H9 (cell line): ENCODE results near the gene CARM1. TPM values are rescaled to one million over a fixed set of nuclear protein-coding genes. Genes with fewer than 3 reads are reported as not detected.

ENCODE experiments used
- DNase-seq: peaks from one replicate; pipeline ENCODE4 v3.0.0-alpha.2; 2017
- H2AFZ ChIP-seq: one replicate; pipeline ENCODE4 v1.6.1; 2013; ENCODE audit warnings: mild to moderate bottlenecking, low read length, control low read depth, moderate library complexity
- H2AK5ac ChIP-seq: 2 replicates; pipeline ENCODE4 v1.6.1; 2013; ENCODE audit warnings: low read length, control low read depth, mixed read lengths; ENCODE audit not compliant: insufficient read length
- H2BK120ac ChIP-seq: one replicate; pipeline ENCODE4 v1.6.1; 2013; ENCODE audit warnings: low read depth, mild to moderate bottlenecking, low read length, control low read depth, inconsistent platforms; ENCODE audit not compliant: poor library complexity, severe bottlenecking
- H2BK12ac ChIP-seq: 2 replicates; pipeline ENCODE4 v1.6.1; 2013; ENCODE audit warnings: low read length, control low read depth, mixed read lengths, low read depth; ENCODE audit not compliant: insufficient read length
- H2BK15ac ChIP-seq: 2 replicates; pipeline ENCODE4 v1.6.1; 2013; ENCODE audit warnings: low read depth, low read length, control low read depth
- H2BK20ac ChIP-seq: one replicate; pipeline ENCODE4 v1.6.1; 2013; ENCODE audit warnings: low read depth, mild to moderate bottlenecking, low read length, control low read depth, inconsistent platforms; ENCODE audit not compliant: poor library complexity, severe bottlenecking
- H2BK5ac ChIP-seq: 2 replicates; pipeline ENCODE4 v1.6.1; 2013; ENCODE audit warnings: low read length, control low read depth, mixed read lengths; ENCODE audit not compliant: insufficient read length
- H3K14ac ChIP-seq: 2 replicates; pipeline ENCODE4 v1.6.1; 2013; ENCODE audit warnings: low read length, control low read depth; ENCODE audit not compliant: insufficient read depth
- H3K18ac ChIP-seq: 2 replicates; pipeline ENCODE4 v1.6.1; 2013; ENCODE audit warnings: low read depth, mild to moderate bottlenecking, mixed read lengths, low read length, control low read depth; ENCODE audit not compliant: insufficient read length
- H3K23ac ChIP-seq: 2 replicates; pipeline ENCODE4 v1.6.1; 2013; ENCODE audit warnings: low read length, control low read depth, mixed read lengths, low read depth; ENCODE audit not compliant: insufficient read length
- H3K23me2 ChIP-seq: 2 replicates; pipeline ENCODE4 v1.6.1; 2013; ENCODE audit warnings: low read depth, mild to moderate bottlenecking, mixed read lengths, low read length, control low read depth; ENCODE audit not compliant: insufficient read length, poor library complexity, severe bottlenecking
- H3K27ac ChIP-seq: 2 replicates; pipeline ENCODE4 v1.5.1; 2013; ENCODE audit warnings: low read length, control low read depth, mixed read lengths, low read depth; ENCODE audit not compliant: insufficient read length
- H3K27me3 ChIP-seq: 2 replicates; pipeline ENCODE4 v1.6.1; 2013; ENCODE audit warnings: low read length, control low read depth, inconsistent platforms; ENCODE audit not compliant: insufficient read depth
- H3K4ac ChIP-seq: 2 replicates; pipeline ENCODE4 v1.6.1; 2013; ENCODE audit warnings: low read depth, mild to moderate bottlenecking, control low read depth, inconsistent platforms, low read length, moderate library complexity
- H3K4me1 ChIP-seq: 2 replicates; pipeline ENCODE4 v1.6.1; 2013; ENCODE audit warnings: low read length, control low read depth, inconsistent platforms; ENCODE audit not compliant: insufficient read depth
- H3K4me2 ChIP-seq: 2 replicates; pipeline ENCODE4 v1.6.1; 2013; ENCODE audit warnings: low read length, control low read depth, mixed read lengths; ENCODE audit not compliant: insufficient read length, insufficient read depth
- H3K56ac ChIP-seq: 2 replicates; pipeline ENCODE4 v1.6.1; 2013; ENCODE audit warnings: low read depth, mild to moderate bottlenecking, mixed read lengths, low read length, control low read depth; ENCODE audit not compliant: insufficient read length
- H3K79me1 ChIP-seq: 2 replicates; pipeline ENCODE4 v1.6.1; 2013; ENCODE audit warnings: low read depth, mild to moderate bottlenecking, moderate library complexity, low read length, control low read depth, inconsistent platforms; ENCODE audit not compliant: insufficient read depth, poor library complexity, severe bottlenecking
- H3K79me2 ChIP-seq: 2 replicates; pipeline ENCODE4 v1.6.1; 2013; ENCODE audit warnings: low read length, control low read depth, inconsistent platforms; ENCODE audit not compliant: insufficient read depth
- H3K9ac ChIP-seq: 2 replicates; pipeline ENCODE4 v1.6.1; 2013; ENCODE audit warnings: low read length, control low read depth, mixed read lengths; ENCODE audit not compliant: insufficient read length; ENCODE audit errors: extremely low read depth
- H3K9me3 ChIP-seq: one replicate; pipeline ENCODE4 v1.6.1; 2013; ENCODE audit warnings: low read depth, low read length, inconsistent platforms; ENCODE audit not compliant: control insufficient read depth
- H3T11ph ChIP-seq: one replicate; pipeline ENCODE4 v1.6.1; 2013; ENCODE audit warnings: mild to moderate bottlenecking, low read length, control low read depth, inconsistent platforms
- H4K20me1 ChIP-seq: one replicate; pipeline ENCODE4 v1.6.1; 2013; ENCODE audit not compliant: control insufficient read depth, insufficient read length, insufficient read depth
- H4K5ac ChIP-seq: 2 replicates; pipeline ENCODE4 v1.6.1; 2013; ENCODE audit warnings: low read depth, mild to moderate bottlenecking, mixed read lengths, low read length, control low read depth; ENCODE audit not compliant: insufficient read length
- H4K8ac ChIP-seq: replicated peaks from 2 replicates; pipeline ENCODE4 v1.6.1; 2013; ENCODE audit warnings: low read length, control low read depth, mixed read lengths, low read depth; ENCODE audit not compliant: insufficient read length
- H4K91ac ChIP-seq: 2 replicates; pipeline ENCODE4 v1.6.1; 2013; ENCODE audit warnings: low read depth, mild to moderate bottlenecking, moderate library complexity, mixed read lengths, low read length, control low read depth; ENCODE audit not compliant: insufficient read length
- H3K27ac Mint-ChIP-seq, 3 experiments: 2 replicates in 2 of 3; 3 replicates in 1 of 3; pipeline ENCODE4 v1.8.0; 2020 to 2021; ENCODE audit warnings: mixed read lengths in 3 of 3, mild to moderate bottlenecking in 1 of 3, moderate library complexity in 1 of 3
- H3K27me3 Mint-ChIP-seq: 2 replicates; pipeline ENCODE4 v1.8.0; 2021; ENCODE audit warnings: low read depth, mild to moderate bottlenecking, moderate library complexity, mixed read lengths
- H3K36me3 Mint-ChIP-seq, 3 experiments: 2 replicates in 2 of 3; 3 replicates in 1 of 3; pipeline ENCODE4 v1.8.0; 2020 to 2021; ENCODE audit warnings: low read depth in 3 of 3, mixed read lengths in 3 of 3; ENCODE audit not compliant: insufficient read depth in 1 of 3
- H3K4me1 Mint-ChIP-seq, 2 experiments: 2 replicates each; pipeline ENCODE4 v1.8.0; 2020; ENCODE audit warnings: mixed read lengths in 2 of 2
- H3K4me3 Mint-ChIP-seq, 2 experiments: 2 replicates in 1 of 2; 3 replicates in 1 of 2; pipeline ENCODE4 v1.8.0; 2020 to 2021; ENCODE audit warnings: mild to moderate bottlenecking in 2 of 2, mixed read lengths in 2 of 2, moderate library complexity in 1 of 2
- H3K9me3 Mint-ChIP-seq, 2 experiments: 2 replicates in 1 of 2; 3 replicates in 1 of 2; pipeline ENCODE4 v1.8.0; 2020; ENCODE audit warnings: mild to moderate bottlenecking in 2 of 2, mixed read lengths in 2 of 2, moderate library complexity in 1 of 2
- CTCF ChIP-seq: fragments of 200-600 bp; sonication (generic); conservative IDR thresholded peaks from 3 replicates; pipeline ENCODE4 v1.8.0; 2021; ENCODE audit warnings: antibody characterized with exemption, mild to moderate bottlenecking
- WGBS: extraction: QIAGEN DNeasy Blood & Tissue Kit; methylation state at CpG from one replicate; pipeline ENCODE4 v1.1.7; 2013; ENCODE audit warnings: missing lambda C conversion rate, low lambda C conversion rate, mixed read lengths; ENCODE audit not compliant: insufficient read length; ENCODE audit errors: extremely low coverage; 5-methylcytosine and 5-hydroxymethylcytosine counted together
- total RNA-seq: library from RNA; stranded (reverse); gene quantifications from 2 replicates; pipeline ENCODE4 v1.2.1, GENCODE V29; 2021

Gene CARM1
- total RNA-seq, 1 experiment from 2014 or later = 111 TPM

GRCh38 chr19:10898633-10899032, 27.3 kb downstream of the CARM1 start:
- H3K9me3 Mint-ChIP-seq = peaks cover 5 to 9% of the 10 kb centered on the region in 2 experiments; a peak in 3 of 5 replicates
- peak overlapping the region in 1 of 2 experiments; percentile 14; a peak in 1 of 5 replicates for H3K4me3 Mint-ChIP-seq

More at GRCh38 chr19:10898633-10899032, 27.3 kb downstream of the CARM1 start:
- Mint-ChIP-seq H3K27ac (peak overlapping the region in 1 of 3 experiments; percentile 79; a peak in 1 of 7 replicates), H3K4me1 (peaks cover 31% of the 10 kb centered on the region in 2 experiments), H3K27me3 (no peaks in the 10 kb centered on the region; the same call in none of the 2 replicates), H3K36me3 (peaks cover 7 to 11% (median 9%) of the 10 kb centered on the region in 3 experiments; a peak in 6 of 7 replicates)
- Histone ChIP-seq H2AK5ac (no peak overlapping the region), H3K9me3 (no peaks in the 10 kb centered on the region), H3K23ac (no peak overlapping the region), H2BK120ac (no peak overlapping the region), H4K5ac (no peak overlapping the region), H3K18ac (no peak overlapping the region), H2BK12ac (no peak overlapping the region), H2AFZ (no peak overlapping the region), H3K27me3 (no peaks in the 10 kb centered on the region), H3T11ph (no peak overlapping the region), H3K79me2 (no peaks in the 10 kb centered on the region; the same call in 1 of the 2 replicates), H3K27ac (no peak overlapping the region), H3K56ac (no peak overlapping the region), H4K20me1 (no peaks in the 10 kb centered on the region), H3K23me2 (no peaks in the 10 kb centered on the region), H2BK15ac (no peak overlapping the region), H3K4me1 (no peaks in the 10 kb centered on the region), H3K79me1 (no peaks in the 10 kb centered on the region), H3K4ac (no peak overlapping the region), H3K4me2 (no peak overlapping the region), H2BK20ac (no peak overlapping the region), H4K91ac (no peak overlapping the region), H3K14ac (no peak overlapping the region), H4K8ac (no peak overlapping the region), H3K9ac (no peak overlapping the region), H2BK5ac (no peak overlapping the region)
- WGBS = no CpG with 5 or more reads among the region's 10 CpGs
- no peak for TF ChIP-seq CTCF
- DNase-seq = no peak
